Mesenchymal stem cell (in vitro differentiated cells and primary cell): Measurements from ENCODE around the gene PRPH.

Experiments
- DNase-seq: peaks from one replicate; pipeline ENCODE4 v3.0.0-alpha.2; 2013
- H2AFZ ChIP-seq: one replicate; pipeline ENCODE4 v1.6.1; 2013; ENCODE audit warnings: low read depth, mild to moderate bottlenecking, control low read depth, inconsistent platforms, low read length, moderate library complexity
- H2AK5ac ChIP-seq: 2 replicates; pipeline ENCODE4 v1.6.1; 2013; ENCODE audit warnings: low read length, moderate library complexity, mild to moderate bottlenecking, inconsistent platforms; ENCODE audit not compliant: severe bottlenecking
- H2BK120ac ChIP-seq: one replicate; pipeline ENCODE4 v1.6.1; 2013; ENCODE audit warnings: low read depth, mild to moderate bottlenecking, inconsistent platforms, low read length, moderate library complexity
- H2BK12ac ChIP-seq, 2 experiments: one replicate each; pipeline ENCODE4 v1.6.1; 2013; ENCODE audit warnings: inconsistent platforms in 2 of 2, low read length in 2 of 2, mild to moderate bottlenecking in 2 of 2, moderate library complexity in 2 of 2, control low read depth in 1 of 2
- H2BK15ac ChIP-seq: one replicate; pipeline ENCODE4 v1.6.1; 2013; ENCODE audit warnings: mild to moderate bottlenecking, low read depth, inconsistent platforms; ENCODE audit not compliant: poor library complexity, severe bottlenecking
- H2BK5ac ChIP-seq: 2 replicates; pipeline ENCODE4 v1.6.1; 2013; ENCODE audit warnings: low read depth, mild to moderate bottlenecking, low read length, control low read depth, inconsistent platforms; ENCODE audit not compliant: poor library complexity, severe bottlenecking
- H3K14ac ChIP-seq, 2 experiments: one replicate each; pipeline ENCODE4 v1.6.1; 2013; ENCODE audit warnings: inconsistent platforms in 2 of 2, low read length in 2 of 2, control low read depth in 1 of 2, mild to moderate bottlenecking in 1 of 2, moderate library complexity in 1 of 2
- H3K18ac ChIP-seq, 2 experiments: one replicate each; pipeline ENCODE4 v1.6.1; 2013; ENCODE audit warnings: inconsistent platforms in 2 of 2, low read length in 2 of 2, control low read depth in 1 of 2, low read depth in 1 of 2, mild to moderate bottlenecking in 1 of 2
- H3K23ac ChIP-seq, 2 experiments: one replicate each; pipeline ENCODE4 v1.6.1; 2013; ENCODE audit warnings: inconsistent platforms in 2 of 2, low read length in 2 of 2, mild to moderate bottlenecking in 2 of 2, moderate library complexity in 2 of 2, control low read depth in 1 of 2
- H3K27ac ChIP-seq: 2 replicates; pipeline ENCODE4 v1.5.1; 2013; ENCODE audit warnings: mild to moderate bottlenecking, moderate library complexity, low read length, control low read depth, inconsistent platforms; ENCODE audit not compliant: poor library complexity, severe bottlenecking
- H3K27me3 ChIP-seq, 2 experiments: 2 replicates each; pipeline versions ENCODE4 v1.6.1 to v1.7.0; 2013; ENCODE audit warnings: low read length in 2 of 2, mild to moderate bottlenecking in 2 of 2, moderate library complexity in 2 of 2, control low read depth in 1 of 2, inconsistent platforms in 1 of 2; ENCODE audit not compliant: control insufficient read depth in 1 of 2, insufficient read depth in 1 of 2
- H3K36me3 ChIP-seq, 2 experiments: 2 replicates each; pipeline versions ENCODE4 v1.6.1 to v1.7.0; 2013; ENCODE audit warnings: low read length in 2 of 2, control low read depth in 1 of 2, inconsistent platforms in 1 of 2, low read depth in 1 of 2, mild to moderate bottlenecking in 1 of 2; ENCODE audit not compliant: insufficient read depth in 2 of 2, control insufficient read depth in 1 of 2
- H3K4ac ChIP-seq, 2 experiments: one replicate each; pipeline ENCODE4 v1.6.1; 2013; ENCODE audit warnings: inconsistent platforms in 2 of 2, low read length in 2 of 2, mild to moderate bottlenecking in 2 of 2, moderate library complexity in 2 of 2, control low read depth in 1 of 2, low read depth in 1 of 2
- H3K4me1 ChIP-seq: 2 replicates; pipeline ENCODE4 v1.6.1; 2013; ENCODE audit warnings: low read depth, low read length, control low read depth; ENCODE audit not compliant: control insufficient read depth, insufficient read depth
- H3K4me2 ChIP-seq: 2 replicates; pipeline ENCODE4 v1.6.1; 2013; ENCODE audit warnings: low read length, mild to moderate bottlenecking, inconsistent platforms; ENCODE audit not compliant: poor library complexity, severe bottlenecking
- H3K4me3 ChIP-seq, 2 experiments: 2 replicates each; pipeline versions ENCODE4 v1.5.1 to v1.7.0; 2013; ENCODE audit warnings: low read length in 2 of 2, mild to moderate bottlenecking in 2 of 2, control low read depth in 1 of 2, low read depth in 1 of 2; ENCODE audit not compliant: insufficient read depth in 1 of 2
- H3K79me1 ChIP-seq: replicated peaks from 2 replicates; pipeline ENCODE4 v1.6.1; 2013; ENCODE audit warnings: mild to moderate bottlenecking, control low read depth, low read length, inconsistent platforms; ENCODE audit not compliant: poor library complexity, severe bottlenecking
- H3K9ac ChIP-seq: 2 replicates; pipeline ENCODE4 v1.7.0; 2013; ENCODE audit warnings: mild to moderate bottlenecking, low read length, moderate library complexity
- H3K9me3 ChIP-seq: 2 replicates; pipeline ENCODE4 v1.7.0; 2013; ENCODE audit warnings: mild to moderate bottlenecking, low read length; ENCODE audit not compliant: control insufficient read depth
- H4K8ac ChIP-seq: one replicate; pipeline ENCODE4 v1.6.1; 2013; ENCODE audit warnings: inconsistent platforms, mild to moderate bottlenecking, low read length, moderate library complexity
- H4K91ac ChIP-seq: one replicate; pipeline ENCODE4 v1.6.1; 2013; ENCODE audit warnings: mild to moderate bottlenecking, low read length, inconsistent platforms
- WGBS: methylation state at CpG from one replicate; pipeline ENCODE4 v1.1.7; 2013; ENCODE audit warnings: mixed read lengths; 5-methylcytosine and 5-hydroxymethylcytosine counted together

Gene PRPH

GRCh38 chr12:49260571-49261363 lies 34.2 kb upstream of the PRPH start:
- H2BK12ac ChIP-seq = no peak overlapping the region
- DNase-seq = no peak
- no peak overlapping the region for H2BK5ac ChIP-seq
- H3K27ac ChIP-seq = peak overlapping the region; percentile 43
- H2AK5ac ChIP-seq = no peak overlapping the region
- no peaks in the 10 kb centered on the region for H3K9me3 ChIP-seq
- H3K4me1 ChIP-seq = no peaks in the 10 kb centered on the region
- WGBS = 95% methylated on average over 9 of the region's 11 CpGs
- H3K79me1 ChIP-seq = peaks cover 5% of the 10 kb centered on the region
- no peak overlapping the region for H4K8ac ChIP-seq
- no peak overlapping the region for H3K23ac ChIP-seq
- peak overlapping the region in 1 of 2 experiments; percentile 36 for H3K4me3 ChIP-seq
- no peak overlapping the region for H2BK120ac ChIP-seq
- H3K14ac ChIP-seq = no peak overlapping the region
- no peak overlapping the region for H3K4ac ChIP-seq
- no peak overlapping the region for H2AFZ ChIP-seq
- no peak overlapping the region for H4K91ac ChIP-seq
- no peak overlapping the region for H3K18ac ChIP-seq
- H2BK15ac ChIP-seq = no peak overlapping the region
- H3K4me2 ChIP-seq = no peak overlapping the region
- H3K36me3 ChIP-seq = no peaks in the 10 kb centered on the region
- H3K9ac ChIP-seq = peak overlapping the region; percentile 73
- no peaks in the 10 kb centered on the region for H3K27me3 ChIP-seq

- H3K23ac ChIP-seq = no peak overlapping the region
- H3K27ac ChIP-seq = no peak overlapping the region
- H3K79me1 ChIP-seq = peaks cover 5% of the 10 kb centered on the region
- H3K4ac ChIP-seq = no peak overlapping the region
- H3K4me1 ChIP-seq = no peaks in the 10 kb centered on the region
- no peak overlapping the region for H2BK5ac ChIP-seq
- no peak overlapping the region for H4K8ac ChIP-seq
- H2AK5ac ChIP-seq = no peak overlapping the region
- H2BK120ac ChIP-seq = no peak overlapping the region
- H3K27me3 ChIP-seq = no peaks in the 10 kb centered on the region
- DNase-seq = no peak
- H2AFZ ChIP-seq = no peak overlapping the region
- no peak overlapping the region for H3K18ac ChIP-seq
- WGBS = no CpG with 5 or more reads among the region's 2 CpGs
- H3K4me2 ChIP-seq = no peak overlapping the region
- H3K14ac ChIP-seq = no peak overlapping the region
- H2BK12ac ChIP-seq = no peak overlapping the region
- H3K9me3 ChIP-seq = peaks cover 4% of the 10 kb centered on the region
- peaks cover 5% of the 10 kb centered on the region in 2 experiments for H3K36me3 ChIP-seq
- H4K91ac ChIP-seq = no peak overlapping the region
- peak overlapping the region; percentile 73 for H3K9ac ChIP-seq
- no peak overlapping the region for H3K4me3 ChIP-seq
- no peak overlapping the region for H2BK15ac ChIP-seq
These were observed 33.2 kb upstream of the PRPH start for GRCh38 chr12:49261721-49262120.

- peak overlapping the region; percentile 23 for H3K9ac ChIP-seq
- no peak overlapping the region for H4K8ac ChIP-seq
- H2BK5ac ChIP-seq = no peak overlapping the region
- no peak overlapping the region for H3K23ac ChIP-seq
- no peak overlapping the region for H2AFZ ChIP-seq
- no peak overlapping the region for H3K27ac ChIP-seq
- H3K18ac ChIP-seq = no peak overlapping the region
- no peak for DNase-seq
- peak overlapping the region; percentile 84 for H2AK5ac ChIP-seq
- H3K4me3 ChIP-seq = peak overlapping the region in 1 of 2 experiments; percentile 94
- no peak overlapping the region for H4K91ac ChIP-seq
- WGBS = 95% methylated on average over 4 of the region's 5 CpGs
- H3K4me2 ChIP-seq = no peak overlapping the region
- H3K14ac ChIP-seq = no peak overlapping the region
- H3K9me3 ChIP-seq = peaks cover 8% of the 10 kb centered on the region
- H3K27me3 ChIP-seq = no peaks in the 10 kb centered on the region
- no peak overlapping the region for H2BK120ac ChIP-seq
- peaks cover 13 to 18% of the 10 kb centered on the region in 2 experiments for H3K36me3 ChIP-seq
- no peak overlapping the region for H2BK15ac ChIP-seq
- peaks cover 5% of the 10 kb centered on the region for H3K79me1 ChIP-seq
- no peak overlapping the region for H2BK12ac ChIP-seq
- H3K4ac ChIP-seq = no peak overlapping the region
- peaks cover 2% of the 10 kb centered on the region for H3K4me1 ChIP-seq
These were observed 31.6 kb upstream of the PRPH start for GRCh38 chr12:49263400-49263763.

- WGBS = 0% methylated on average over 35 of the region's 35 CpGs
- H4K8ac ChIP-seq = peak overlapping the region; percentile 81
- H3K4me2 ChIP-seq = peak overlapping the region; percentile 64
- H2AK5ac ChIP-seq = no peak overlapping the region
- H3K4me1 ChIP-seq = peaks cover 6% of the 10 kb centered on the region
- H3K14ac ChIP-seq = peak overlapping the region in 1 of 2 experiments; percentile 23
- peak overlapping the region; percentile 42 for H2BK120ac ChIP-seq
- no peak for DNase-seq
- no peak overlapping the region for H3K23ac ChIP-seq
- peaks cover 5% of the 10 kb centered on the region for H3K79me1 ChIP-seq
- peaks cover 8% of the 10 kb centered on the region for H3K9me3 ChIP-seq
- no peaks in the 10 kb centered on the region for H3K27me3 ChIP-seq
- H3K4ac ChIP-seq = peak overlapping the region; percentile 77 to 87
- peaks cover 15 to 22% of the 10 kb centered on the region in 2 experiments for H3K36me3 ChIP-seq
- peak overlapping the region; percentile 79 to 94 for H3K4me3 ChIP-seq
- H2BK5ac ChIP-seq = no peak overlapping the region
- H4K91ac ChIP-seq = peak overlapping the region; percentile 65
- H2AFZ ChIP-seq = no peak overlapping the region
- peak overlapping the region; percentile 100 for H3K9ac ChIP-seq
- no peak overlapping the region for H2BK12ac ChIP-seq
- H2BK15ac ChIP-seq = peak overlapping the region; percentile 90
- peak overlapping the region; percentile 79 to 82 for H3K18ac ChIP-seq
- peak overlapping the region; percentile 64 for H3K27ac ChIP-seq
These were observed 30.5 kb upstream of the PRPH start for GRCh38 chr12:49264466-49264872.
